Heart left ventricle (tissue), 16 donors: ENCODE data around the gene C22orf15. TPM values are rescaled to one million over a fixed set of nuclear protein-coding genes. Genes with fewer than 3 reads are reported as not detected.

Experiments used
- ATAC-seq, 4 donors: fragments of 200-7000 bp; cut with Tn5 transposase; one replicate each; pipeline ENCODE4 v1.9.1; 2020 to 2022; ENCODE audit warnings: moderate library complexity in 4 of 4, mild to moderate bottlenecking in 3 of 4, moderate number of reproducible peaks in 1 of 4
- DNase-seq, 5 donors: peaks; one replicate each; pipeline ENCODE4 v3.0.0-alpha.2; 2020
- H3K27ac ChIP-seq, 12 donors: fragments of 200-600 bp; sonication (generic) in 4 of 12; one replicate each; pipeline versions ENCODE4 v1.5.0 to v1.8.0; 2016 to 2022; ENCODE audit warnings: mild to moderate bottlenecking in 2 of 12
- H3K27me3 ChIP-seq, 9 donors: fragments of 200-600 bp; sonication (generic) in 2 of 9; one replicate each; pipeline versions ENCODE4 v1.5.1 to v1.8.0; 2016 to 2022; ENCODE audit warnings: mild to moderate bottlenecking in 3 of 9
- H3K36me3 ChIP-seq, 9 donors: fragments of 200-600 bp; sonication (generic) in 2 of 9; one replicate each; pipeline versions ENCODE4 v1.5.0 to v1.8.0; 2018 to 2022; ENCODE audit warnings: mild to moderate bottlenecking in 2 of 9
- H3K4me1 ChIP-seq, 12 donors: fragments of 200-600 bp; sonication (generic) in 4 of 12; one replicate each; pipeline versions ENCODE4 v1.5.0 to v1.8.0; 2016 to 2022; ENCODE audit warnings: mild to moderate bottlenecking in 3 of 12
- H3K4me3 ChIP-seq, 12 donors: fragments of 200-600 bp; sonication (generic) in 4 of 12; one replicate each; pipeline versions ENCODE4 v1.5.0 to v1.8.0; 2017 to 2022; ENCODE audit warnings: mild to moderate bottlenecking in 9 of 12, moderate library complexity in 4 of 12
- H3K9me3 ChIP-seq, 12 donors: fragments of 200-600 bp; sonication (generic) in 4 of 12; one replicate each; pipeline versions ENCODE4 v1.5.0 to v1.8.0; 2016 to 2022; ENCODE audit warnings: mild to moderate bottlenecking in 1 of 12
- POLR2A ChIP-seq, 2 donors: fragments of 450-650 bp; IDR thresholded peaks; one replicate each; pipeline ENCODE4 v1.6.1; 2017; ENCODE audit warnings: antibody characterized with exemption in 2 of 2, mild to moderate bottlenecking in 2 of 2, moderate library complexity in 2 of 2
- WGBS, 4 donors: extraction: QIAGEN DNeasy Blood & Tissue Kit in 2 of 4; methylation state at CpG; one replicate each; pipeline versions ENCODE4 v1.1.5 to v1.1.7; 2013 to 2018; 5-methylcytosine and 5-hydroxymethylcytosine counted together
- intact Hi-C, 10 donors: fragments of 100-400 bp; cut with DNase I; formaldehyde crosslinking; loops; one replicate each; pipeline versions ENCODE4 v1.11.1 to v1.14.2; 2022
- polyA plus RNA-seq, 2 donors: library from polyadenylated mRNA; stranded (reverse); fragments of 200-250 nt; gene quantifications; one replicate each; pipeline ENCODE4 v1.2.3, GENCODE V29; 2013
- total RNA-seq, 9 donors: library from RNA; depleted of rRNA in 2 of 9; stranded (reverse); fragments of >200 nt in 2 of 9; fragmentation: NEBNext Ultra II Directional in 3 of 9; extraction: Animal tissue kit (Norgen Biotek cat#: 25700) in 3 of 9; gene quantifications; one replicate each; pipeline versions ENCODE4 v1.1.0 to v1.2.4, GENCODE V29; 2016 to 2023
- TF ChIP-seq, protein P1 (sequence below), 12 donors: fragments of 200-600 bp; sonication (generic) in 4 of 12; IDR thresholded peaks; one replicate each; pipeline versions ENCODE4 v1.5.0 to v1.8.0; 2018 to 2022; ENCODE audit warnings: antibody characterized with exemption in 12 of 12, mild to moderate bottlenecking in 5 of 12
- donor health status: ischemic (EF 13 %, LVEDD 7.1; RV severe dilation, severe dysfunction).
- donor health status: healthy with polysubstance abuse.
- donor health status: DM: no; HTN: yes; CAD: no.
- donor health status: DM: no; HTN: no; CAD: no.
- donor health status: ischemic (EF 25% LVEDD 6.9; RV normal size, moderate dysfunction).
- donor health status: ischemic (EF 25% LVEDD 5.7; RV mildly dilated, moderate dysfunction).
- donor health status: healthy.
- donor health status: DM: yes; HTN: yes; CAD: no.
- donor health status: ischemic (EF 35%, LVEDD 5.7; RV mildly dilated, moderate dysfunction).
- donor health status: nonischemic (EF 11% LVEDD 7.7; RV severe dilation, severe dysfunction).
- donor health status: DM: yes; HTN: yes; CAD: no.
- donor health status: PGD.
- donor health status: ischemic (EF 29% LVEDD 5.4; RV normal size, mild dysfunction).
- donor health status: nonischemic (EF 23%, LVEDD 6.1; RV moderate dilation, normal function).

The C22orf15 gene
- total and polyA plus RNA-seq, 11 donors = not detected

GRCh38 chr22:23715806-23716375 is 46.9 kb upstream of the C22orf15 start:
- peaks cover 0 to 39% (median 32%) of the 10 kb centered on the region in 9 donors for H3K36me3 ChIP-seq
- H3K4me3 ChIP-seq = peak overlapping the region in 10 of 12 donors; percentile 57 to 95 (median 86)
- no peak for ATAC-seq
- no peaks in the 10 kb centered on the region for H3K9me3 ChIP-seq
- H3K4me1 ChIP-seq = peaks cover 0 to 19% (median 10%) of the 10 kb centered on the region in 12 donors
- 75 to 78% (median 77%) methylated on average over 18 of the region's 18 CpGs for WGBS, 4 donors
- TF ChIP-seq, protein P1, sequence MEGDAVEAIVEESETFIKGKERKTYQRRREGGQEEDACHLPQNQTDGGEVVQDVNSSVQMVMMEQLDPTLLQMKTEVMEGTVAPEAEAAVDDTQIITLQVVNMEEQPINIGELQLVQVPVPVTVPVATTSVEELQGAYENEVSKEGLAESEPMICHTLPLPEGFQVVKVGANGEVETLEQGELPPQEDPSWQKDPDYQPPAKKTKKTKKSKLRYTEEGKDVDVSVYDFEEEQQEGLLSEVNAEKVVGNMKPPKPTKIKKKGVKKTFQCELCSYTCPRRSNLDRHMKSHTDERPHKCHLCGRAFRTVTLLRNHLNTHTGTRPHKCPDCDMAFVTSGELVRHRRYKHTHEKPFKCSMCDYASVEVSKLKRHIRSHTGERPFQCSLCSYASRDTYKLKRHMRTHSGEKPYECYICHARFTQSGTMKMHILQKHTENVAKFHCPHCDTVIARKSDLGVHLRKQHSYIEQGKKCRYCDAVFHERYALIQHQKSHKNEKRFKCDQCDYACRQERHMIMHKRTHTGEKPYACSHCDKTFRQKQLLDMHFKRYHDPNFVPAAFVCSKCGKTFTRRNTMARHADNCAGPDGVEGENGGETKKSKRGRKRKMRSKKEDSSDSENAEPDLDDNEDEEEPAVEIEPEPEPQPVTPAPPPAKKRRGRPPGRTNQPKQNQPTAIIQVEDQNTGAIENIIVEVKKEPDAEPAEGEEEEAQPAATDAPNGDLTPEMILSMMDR (IDR thresholded peaks at IDR 0.05) = no peak
- no peak for TF ChIP-seq POLR2A (IDR thresholded peaks at IDR 0.05)
- DNase-seq = no peak
- no peak overlapping the region for H3K27ac ChIP-seq
- no peaks in the 10 kb centered on the region for H3K27me3 ChIP-seq
- intact Hi-C loops = loop anchor here in 1 of 10 donors (5.0 kb wide), 1 partner anchor 36 kb away; the partner anchor contains the start of genes VPREB3 and ZNF70

DNA sequence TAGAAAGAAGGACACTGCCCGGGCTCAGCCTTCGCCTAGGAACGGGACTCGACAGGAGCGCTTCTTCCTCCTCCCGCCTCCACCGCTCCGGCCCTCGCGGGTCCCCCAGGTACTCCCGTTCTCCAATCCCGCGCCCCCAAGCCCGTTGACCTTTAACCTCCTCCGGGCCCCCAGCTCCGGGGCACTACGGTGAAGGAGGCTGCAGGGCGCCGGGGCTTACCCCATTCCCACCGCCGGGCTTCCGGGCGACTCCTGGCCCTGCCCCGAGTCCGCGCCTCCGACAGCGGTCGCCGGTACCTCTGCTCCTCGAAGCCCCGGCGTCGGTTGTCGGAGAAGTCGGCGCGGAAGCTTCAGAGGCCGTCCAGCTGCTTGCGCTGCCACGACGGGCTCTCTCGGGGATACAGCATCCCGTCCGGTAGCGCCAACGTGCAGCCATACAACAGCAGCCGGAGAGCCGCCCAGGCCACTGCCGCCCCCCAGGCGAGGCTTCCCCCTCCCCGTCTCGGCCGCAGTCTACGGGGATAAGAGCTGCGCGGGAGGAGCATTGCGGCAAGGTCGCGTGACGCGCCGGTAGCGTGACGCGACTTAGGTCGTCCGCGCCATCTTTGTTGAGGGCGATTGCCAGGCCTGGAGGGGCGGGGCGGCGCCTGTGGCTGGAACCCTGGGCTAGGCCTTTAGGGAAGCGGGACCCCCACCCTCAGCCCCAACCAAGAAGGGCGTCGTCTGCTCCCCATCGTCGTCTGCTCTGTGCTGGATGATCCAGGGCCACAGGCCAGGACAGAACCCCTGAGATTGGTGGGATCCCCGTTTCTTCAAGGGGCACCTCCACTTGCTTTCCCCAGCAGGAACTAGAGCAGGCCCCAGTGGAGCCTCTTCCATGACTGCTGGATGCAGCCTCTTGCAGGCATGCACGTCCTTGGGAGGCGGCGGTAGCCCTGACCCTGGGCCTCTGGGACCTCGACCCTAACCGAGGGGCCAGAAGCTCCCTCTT is 45.7 kb upstream of the C22orf15 start:
- Histone ChIP-seq H3K4me1 (peaks cover 0 to 19% (median 10%) of the 10 kb centered on the region in 12 donors), H3K27me3 (no peaks in the 10 kb centered on the region), H3K36me3 (peaks cover 0 to 27% (median 20%) of the 10 kb centered on the region in 9 donors), H3K27ac (peak overlapping the region in 11 of 12 donors; percentile 23 to 82 (median 70)), H3K4me3 (peak overlapping the region; percentile 57 to 95 (median 83)), H3K9me3 (no peaks in the 10 kb centered on the region)
- 5 to 12% (median 6%) methylated on average over 38 to 84 of the region's 84 CpGs for WGBS, 4 donors
- ATAC-seq = peak; percentile 93 to 97 (median 97)
- TF ChIP-seq POLR2A (IDR thresholded peaks at IDR 0.05) = peak in 1 of 2 donors; percentile 92
- TF ChIP-seq, protein P1 (IDR thresholded peaks at IDR 0.05) = no peak
- intact Hi-C loops = loop anchor here in 2 of 10 donors (1.0 to 5.0 kb wide), 2 partner anchors 25 to 35 kb away; partner anchors contain the start of genes VPREB3 (in 1 of the 2) and ZNF70 (in 1 of the 2)
- DNase-seq = peak; percentile 85 to 93 (median 89)

DNA sequence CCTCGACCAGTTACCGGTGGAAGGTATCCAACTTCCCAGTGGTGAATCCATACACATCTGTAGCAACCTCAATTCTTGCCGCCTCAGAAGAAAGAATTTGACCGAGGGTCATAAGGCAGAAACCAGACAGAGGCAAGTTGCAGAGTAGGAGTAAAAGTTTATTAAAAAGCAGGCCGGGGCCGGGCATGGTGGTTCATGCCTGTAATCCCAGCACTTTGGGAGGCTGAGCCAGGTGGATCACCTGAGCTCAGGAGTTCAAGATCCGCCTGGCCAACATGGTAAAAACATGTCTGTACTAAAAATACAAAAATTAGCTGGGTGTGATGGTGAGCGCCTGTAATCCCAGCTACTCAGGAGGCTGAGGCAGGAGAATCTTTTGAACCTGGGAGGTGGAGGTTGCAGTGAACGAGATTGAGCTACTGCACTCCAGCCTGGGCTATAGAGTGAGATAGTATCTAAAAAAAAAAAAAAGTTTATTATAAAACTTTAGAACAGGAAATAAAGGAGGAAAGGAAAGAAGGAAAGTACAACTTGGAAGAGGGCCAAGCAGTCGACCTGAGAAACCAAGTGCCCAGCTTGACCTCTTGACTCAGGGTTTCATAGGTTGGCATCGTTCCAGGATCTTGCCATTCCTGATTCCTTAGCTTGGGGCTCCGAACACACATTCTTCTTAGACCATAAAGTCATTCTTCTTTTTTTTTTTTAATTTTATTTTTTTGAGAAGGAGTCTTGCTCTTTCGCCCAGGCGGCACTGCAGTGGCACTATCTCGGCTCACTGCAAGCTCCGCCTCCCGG is 44.2 kb upstream of the C22orf15 start:
- Histone ChIP-seq H3K4me1 (peaks cover 0 to 19% (median 10%) of the 10 kb centered on the region in 12 donors), H3K36me3 (peaks cover 0 to 17% (median 8%) of the 10 kb centered on the region in 9 donors), H3K4me3 (no peak overlapping the region), H3K27ac (no peak overlapping the region), H3K9me3 (no peaks in the 10 kb centered on the region), H3K27me3 (no peaks in the 10 kb centered on the region)
- 89 to 91% (median 90%) methylated on average over 17 of the region's 17 CpGs for WGBS, 4 donors
- DNase-seq (no peak), ATAC-seq (no peak)
- TF ChIP-seq, protein P1 (IDR thresholded peaks at IDR 0.05) = no peak
- TF ChIP-seq POLR2A (IDR thresholded peaks at IDR 0.05) = no peak
- intact Hi-C loops = loop anchor here in 1 of 10 donors (5.0 kb wide), 1 partner anchor 34 kb away; the partner anchor contains the start of genes VPREB3 and ZNF70
